NCI-H524 treated with DMSO at 0.1 percent for 48 hours (cell line): ENCODE data around the gene AHSA1.
A peak's percentile ranks its signal among the peaks of the same experiment; 100 is the strongest.
"Not testable (repeated sequence)": the region's sequence is repeated elsewhere in the genome, so short reads cannot be mapped to it uniquely, and the experiment has no call there.

Experiments used
- DNase-seq: peaks from one replicate; lab custom pipeline; 2025; lab: John Stamatoyannopoulos, UW

AHSA1 gene

DNA sequence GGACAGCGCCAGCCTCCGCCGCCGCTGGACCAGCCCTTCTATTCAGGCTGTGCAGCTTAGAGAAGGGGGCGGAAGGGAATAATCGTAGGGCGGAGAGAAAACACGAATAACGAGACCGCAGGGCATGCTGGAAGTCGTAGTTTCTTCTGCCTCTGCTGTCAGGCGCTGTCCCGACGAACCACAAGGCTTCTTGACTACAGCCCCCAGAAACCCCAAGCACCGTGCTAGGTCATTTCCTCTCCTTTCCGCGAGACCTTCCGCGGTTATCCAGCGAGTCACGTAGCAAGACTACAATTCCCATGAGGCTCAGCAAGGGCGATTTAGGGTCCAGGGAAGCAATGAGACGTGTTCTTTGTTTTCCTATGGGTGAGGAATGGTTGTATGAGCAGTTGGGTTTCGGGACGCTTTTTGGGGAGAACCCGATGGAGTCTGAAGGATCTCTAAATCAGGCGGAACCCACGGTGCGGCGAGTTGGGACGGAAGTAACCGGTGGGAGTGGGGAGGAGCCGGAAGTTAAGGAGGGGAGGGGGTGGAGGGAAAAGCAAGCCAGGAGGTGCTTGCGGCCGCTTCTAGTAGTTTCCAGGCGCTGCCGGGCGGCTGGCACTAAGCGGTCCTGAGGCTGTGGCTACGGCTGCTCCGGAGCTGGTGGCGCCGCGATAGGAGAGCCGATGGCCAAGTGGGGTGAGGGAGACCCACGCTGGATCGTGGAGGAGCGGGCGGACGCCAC lies at the start of gene AHSA1, which contains the start of gene VIPAS39:
Gene AHSA1 (plus strand): TSS at position 572 of the 727 bp plus-strand sequence. CDS start 97 bp downstream, at position 669.
Gene VIPAS39 (minus strand): TSS at position 80 of the 727 bp plus-strand sequence. CDS start 3,499 bp downstream, outside the sequence.
- peak; percentile 100 for DNase-seq

DNA sequence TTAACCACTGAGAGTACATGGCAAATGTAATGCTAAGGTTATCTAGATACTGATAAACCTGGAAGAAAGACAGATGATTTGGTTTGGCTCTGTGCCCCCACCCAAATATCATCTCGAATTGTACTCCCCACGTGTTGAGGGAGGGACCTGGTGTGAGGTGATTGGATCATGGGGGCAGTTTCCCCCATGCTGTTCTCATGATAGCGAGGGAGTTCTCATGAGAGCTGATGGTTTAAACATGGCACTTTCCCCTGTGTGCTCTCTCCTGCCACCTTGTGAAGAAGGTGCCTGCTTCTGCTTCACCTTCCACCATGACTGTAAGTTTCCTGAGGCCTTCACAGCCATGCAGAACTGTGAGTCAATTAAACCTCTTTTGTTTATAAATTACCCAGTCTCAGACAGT lies 48.8 kb upstream of the AHSA1 start:
- DNase-seq = peak; percentile 40

- not testable (repeated sequence) for DNase-seq
These were observed 42.4 kb upstream of the AHSA1 start for GRCh38 chr14:77415403-77416030.

- not testable (repeated sequence) for DNase-seq
These were observed 41.8 kb upstream of the AHSA1 start for GRCh38 chr14:77416098-77416497.

- no peak for DNase-seq
These were observed 41.1 kb upstream of the AHSA1 start for GRCh38 chr14:77416836-77417235.

DNA sequence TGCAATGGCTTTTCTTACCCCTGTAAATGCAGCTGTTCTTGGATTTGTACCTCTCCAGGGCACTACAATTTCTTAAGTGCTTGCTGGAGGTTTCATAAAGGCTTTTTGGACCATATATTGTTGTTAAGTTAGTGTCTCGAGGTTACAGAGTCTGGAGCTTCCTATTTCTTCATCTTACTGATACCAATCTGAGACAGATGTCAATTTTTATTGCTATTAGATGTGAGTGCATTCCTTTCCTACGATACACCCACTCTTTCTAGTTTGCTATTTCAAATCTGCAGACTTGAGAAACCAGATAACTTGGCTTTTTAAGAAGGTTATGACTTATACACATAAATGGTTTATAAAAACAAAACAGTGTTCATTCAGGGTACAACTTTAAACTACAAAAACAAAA lies 36.7 kb upstream of the AHSA1 start:
- DNase-seq = no peak

DNA sequence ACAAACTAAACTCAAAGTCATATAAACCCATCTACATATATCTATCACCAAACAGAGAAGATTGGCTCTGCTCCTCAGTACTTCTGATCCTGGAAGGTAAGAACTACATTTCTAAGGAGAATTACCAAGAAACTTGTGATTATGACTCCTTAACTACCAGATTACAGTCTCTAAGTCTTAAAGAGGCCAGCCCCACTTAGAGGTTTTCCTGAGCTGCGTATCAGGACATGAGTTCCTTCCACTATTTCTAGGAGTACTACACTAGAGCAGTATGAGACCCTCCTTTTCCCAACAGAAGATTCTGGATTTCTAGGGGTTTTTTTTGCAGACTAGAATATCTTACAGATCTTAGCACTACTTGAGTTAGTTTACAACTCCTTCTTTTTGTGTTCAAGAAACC lies 34.5 kb upstream of the AHSA1 start, which contains the start of gene NOXRED1:
Gene NOXRED1 (minus strand): TSS at position 101 of the 400 bp plus-strand sequence. CDS start 634 bp downstream, outside the sequence.
- DNase-seq = no peak

DNA sequence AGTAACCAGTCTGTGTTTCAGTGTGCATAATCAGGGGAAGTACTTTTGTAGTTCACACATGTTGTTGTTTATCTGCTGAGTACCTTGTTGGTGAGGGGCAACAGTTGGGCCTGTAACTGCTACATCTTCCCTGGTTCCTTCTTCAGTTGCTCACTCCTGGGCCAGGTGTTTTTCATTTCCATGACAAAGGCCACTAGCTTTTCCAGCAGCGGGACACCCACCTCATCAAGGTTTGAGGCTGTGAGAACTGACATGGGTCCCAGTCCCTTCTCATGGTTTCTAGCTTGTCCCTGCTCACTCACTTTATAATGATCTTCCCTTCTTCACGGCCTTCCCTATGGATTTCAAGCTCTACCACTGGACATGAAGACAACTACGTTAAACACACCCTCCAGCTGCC lies 33.0 kb upstream of the AHSA1 start:
- no peak for DNase-seq

GRCh38 chr14:77426396-77426795 lies 31.5 kb upstream of the AHSA1 start:
- DNase-seq = no peak

- DNase-seq = no peak
These were observed 21.9 kb upstream of the AHSA1 start for GRCh38 chr14:77436042-77436441.

GRCh38 chr14:77438596-77438995 lies 19.3 kb upstream of the AHSA1 start:
- DNase-seq = no peak

DNA sequence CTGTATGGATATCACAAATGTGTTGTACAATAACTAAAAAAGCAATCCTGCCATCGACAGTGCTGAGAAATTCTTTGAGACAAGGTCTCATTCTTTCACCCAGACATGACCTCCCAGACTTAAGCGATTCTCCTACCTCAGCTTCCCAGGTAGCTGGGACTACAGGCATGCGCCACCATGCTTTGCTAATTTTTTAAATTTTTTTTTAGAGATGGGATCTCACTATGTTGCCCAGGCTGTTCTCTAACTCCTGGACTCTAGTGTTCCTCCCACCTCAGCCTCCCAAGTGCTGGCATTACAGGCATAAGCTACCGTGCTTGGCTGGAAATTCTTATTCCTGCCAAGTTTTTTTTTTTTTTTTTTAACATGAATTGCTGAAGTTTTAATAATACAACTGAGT lies 18.0 kb upstream of the AHSA1 start:
- no peak for DNase-seq

DNA sequence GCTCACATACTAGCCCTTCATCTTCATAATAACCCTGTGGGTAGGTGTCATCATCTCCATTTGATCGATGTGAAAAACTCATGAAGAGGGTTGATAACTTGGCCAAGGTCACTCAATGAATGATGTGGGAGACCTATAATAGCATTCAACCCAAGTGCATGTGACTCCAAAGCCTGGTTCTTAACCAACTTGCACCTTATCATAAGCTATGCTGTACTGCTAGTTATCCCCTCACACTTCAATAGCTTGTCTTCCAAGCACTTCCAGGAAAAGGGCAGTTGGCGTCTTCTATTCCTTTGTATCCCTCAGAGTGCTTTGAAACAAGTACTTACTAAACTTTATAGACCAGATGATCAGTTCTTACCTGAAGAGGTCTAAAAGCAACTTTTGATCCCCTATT lies 15.7 kb upstream of the AHSA1 start:
- no peak for DNase-seq

DNA sequence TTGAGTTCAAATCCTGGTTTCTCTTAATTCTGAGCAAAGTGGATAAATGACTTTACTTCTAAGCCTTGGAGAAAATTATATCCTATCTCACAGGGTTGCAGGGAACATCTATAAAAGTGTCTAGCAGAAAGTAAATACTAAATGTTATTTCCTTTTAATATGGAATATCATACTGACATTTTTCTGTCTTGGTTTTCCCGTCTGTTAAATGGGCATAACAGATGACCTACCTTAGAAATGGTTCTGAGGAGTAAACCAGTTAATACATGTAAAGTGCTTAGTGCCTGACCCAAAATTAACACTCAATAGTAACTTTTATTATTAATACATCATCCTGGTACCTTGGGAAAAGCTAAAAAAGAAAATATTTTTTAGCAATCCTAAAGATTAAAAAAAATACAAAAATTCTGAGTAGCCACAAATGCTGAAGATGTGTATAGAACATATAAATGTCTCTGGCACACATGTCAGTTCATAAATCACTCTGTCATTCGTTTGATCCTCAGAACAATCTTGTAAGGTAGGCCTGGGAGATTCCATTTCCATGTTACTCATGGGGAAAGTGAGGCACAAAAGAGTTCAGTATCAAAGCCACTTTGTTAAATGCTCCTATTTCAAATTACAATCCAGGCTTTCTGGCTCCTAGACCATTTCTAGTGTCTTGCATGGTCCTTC lies 1.8 kb upstream of the AHSA1 start:
- DNase-seq = no peak

GRCh38 chr14:77457115-77457521 lies 775 bp upstream of the AHSA1 start:
- no peak for DNase-seq

- no peak for DNase-seq
These were observed 507 bp downstream of the AHSA1 start for GRCh38 chr14:77458249-77458950.

- peak; percentile 56 for DNase-seq
These were observed 1.3 kb downstream of the AHSA1 start for GRCh38 chr14:77459072-77459723.

DNA sequence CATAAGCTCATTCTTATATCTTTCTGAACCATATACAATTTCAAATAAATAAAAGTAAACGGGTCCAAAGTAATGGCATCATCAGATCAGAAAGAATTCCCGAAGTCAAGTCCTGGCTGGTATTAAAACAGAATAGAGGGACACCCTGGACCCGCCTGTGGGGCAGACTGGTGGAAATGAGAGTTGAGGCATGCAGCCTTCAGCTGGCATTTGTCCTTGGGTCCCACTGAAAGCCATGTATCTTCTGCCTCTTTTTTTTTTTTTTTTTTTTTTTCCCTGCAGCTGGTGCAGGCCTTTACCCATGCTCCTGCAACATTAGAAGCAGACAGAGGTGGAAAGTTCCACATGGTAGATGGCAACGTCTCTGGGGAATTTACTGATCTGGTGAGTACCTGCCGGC lies 9.9 kb downstream of the AHSA1 start:
- DNase-seq = no peak

GRCh38 chr14:77469067-77469505 lies 11.2 kb downstream of the AHSA1 start:
- no peak for DNase-seq

GRCh38 chr14:77469539-77469938 lies 11.6 kb downstream of the AHSA1 start:
- DNase-seq = no peak

- DNase-seq = no peak
These were observed 12.5 kb downstream of the AHSA1 start for GRCh38 chr14:77470224-77470870.
